DOHH2 (cell line): ENCODE measurements around the gene BSPH1.
"Not testable (repeated sequence)": the region's sequence is repeated elsewhere in the genome, so short reads cannot be mapped to it uniquely, and the experiment has no call there.

Experiments
- H3F3A ChIP-seq: fragments of 200-600 bp; sonication (generic), shearing (Covaris generic); 2 replicates; pipeline ENCODE4 v1.6.0; 2016; ENCODE audit warnings: antibody characterized with exemption, mild to moderate bottlenecking; ENCODE audit not compliant: control insufficient read depth, insufficient read depth
- H3K27ac ChIP-seq: fragments of 200-600 bp; sonication (generic); 2 replicates; pipeline ENCODE4 v1.5.1; 2014; ENCODE audit warnings: low read depth, mild to moderate bottlenecking, low read length, moderate library complexity
- H3K27me3 ChIP-seq: fragments of 200-600 bp; sonication (generic); 2 replicates; pipeline ENCODE4 v1.6.1; 2014; ENCODE audit warnings: mild to moderate bottlenecking, low read length, mixed read lengths; ENCODE audit not compliant: control insufficient read depth
- H3K36me3 ChIP-seq: fragments of 200-600 bp; sonication (generic); 2 replicates; pipeline ENCODE4 v1.6.1; 2014; ENCODE audit warnings: mild to moderate bottlenecking, low read length, moderate library complexity, mixed read lengths; ENCODE audit not compliant: control insufficient read depth
- H3K4me1 ChIP-seq: fragments of 200-600 bp; sonication (generic); 2 replicates; pipeline ENCODE4 v1.6.1; 2014; ENCODE audit warnings: mild to moderate bottlenecking, low read length, mixed read lengths; ENCODE audit not compliant: control insufficient read depth
- H3K4me2 ChIP-seq: fragments of 200-600 bp; sonication (generic); 2 replicates; pipeline ENCODE4 v1.6.0; 2014; ENCODE audit warnings: mild to moderate bottlenecking, low read length, moderate library complexity
- H3K4me3 ChIP-seq: fragments of 200-600 bp; sonication (generic); 2 replicates; pipeline ENCODE4 v1.5.1; 2014; ENCODE audit warnings: mild to moderate bottlenecking, low read length, mixed read lengths
- H3K79me2 ChIP-seq: fragments of 200-600 bp; sonication (generic); 2 replicates; pipeline ENCODE4 v1.6.1; 2014; ENCODE audit warnings: mild to moderate bottlenecking, low read length, mixed read lengths; ENCODE audit not compliant: control insufficient read depth
- H3K9me2 ChIP-seq: fragments of 200-600 bp; sonication (generic); replicated peaks from 2 replicates; pipeline ENCODE4 v1.6.1; 2014; ENCODE audit warnings: mild to moderate bottlenecking, low read length, mixed read lengths; ENCODE audit not compliant: control insufficient read depth
- H3K9me3 ChIP-seq: fragments of 200-600 bp; sonication (generic); 2 replicates; pipeline ENCODE4 v1.6.1; 2014; ENCODE audit warnings: antibody characterized with exemption, low read length, mixed read lengths; ENCODE audit not compliant: control insufficient read depth, insufficient read depth
- H4K20me1 ChIP-seq: fragments of 200-600 bp; sonication (generic); 2 replicates; pipeline ENCODE4 v1.6.0; 2014; ENCODE audit warnings: low read depth, mild to moderate bottlenecking, antibody characterized with exemption, low read length, moderate library complexity; ENCODE audit not compliant: control insufficient read depth, insufficient read depth
- TF ChIP-seq, protein P1 (sequence below): fragments of 200-600 bp; sonication (generic); IDR thresholded peaks from one replicate; pipeline ENCODE4 v1.5.1; 2014; ENCODE audit warnings: antibody characterized with exemption, mild to moderate bottlenecking, low read depth, low read length; ENCODE audit not compliant: poor library complexity, severe bottlenecking

The BSPH1 gene

DNA sequence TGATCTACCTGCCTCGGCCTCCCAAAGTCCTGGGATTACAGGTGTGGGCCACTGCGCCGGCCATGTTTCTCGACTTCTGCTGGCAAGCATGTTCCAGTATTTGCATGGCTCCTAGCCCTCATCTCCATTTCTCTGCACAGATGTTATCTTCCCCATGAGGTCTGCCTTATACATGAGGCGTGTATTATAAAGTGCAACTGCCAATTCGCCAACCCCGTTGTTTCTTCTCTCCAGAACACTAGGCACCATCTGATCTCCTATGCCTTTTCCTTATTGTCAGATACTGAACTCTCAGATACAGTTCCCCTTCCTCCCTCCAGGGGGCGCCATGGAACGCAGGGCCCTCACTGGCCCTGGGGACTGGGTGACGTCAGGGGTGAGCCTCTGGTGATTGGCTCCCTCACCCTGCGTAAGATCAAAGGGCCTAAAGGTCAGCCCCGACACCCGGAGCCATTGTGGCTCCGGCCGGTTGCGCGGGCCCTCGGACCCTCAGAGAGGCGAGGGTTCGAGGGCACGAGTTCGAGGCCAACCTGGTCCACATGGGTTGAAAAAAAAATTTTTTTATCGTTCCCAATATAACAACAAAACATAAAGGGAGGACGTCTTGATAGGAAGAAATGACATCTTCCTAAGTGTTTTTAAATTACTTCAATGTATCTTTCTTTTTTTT, 42.0 kb downstream of the BSPH1 start:
- TF ChIP-seq, protein P1, sequence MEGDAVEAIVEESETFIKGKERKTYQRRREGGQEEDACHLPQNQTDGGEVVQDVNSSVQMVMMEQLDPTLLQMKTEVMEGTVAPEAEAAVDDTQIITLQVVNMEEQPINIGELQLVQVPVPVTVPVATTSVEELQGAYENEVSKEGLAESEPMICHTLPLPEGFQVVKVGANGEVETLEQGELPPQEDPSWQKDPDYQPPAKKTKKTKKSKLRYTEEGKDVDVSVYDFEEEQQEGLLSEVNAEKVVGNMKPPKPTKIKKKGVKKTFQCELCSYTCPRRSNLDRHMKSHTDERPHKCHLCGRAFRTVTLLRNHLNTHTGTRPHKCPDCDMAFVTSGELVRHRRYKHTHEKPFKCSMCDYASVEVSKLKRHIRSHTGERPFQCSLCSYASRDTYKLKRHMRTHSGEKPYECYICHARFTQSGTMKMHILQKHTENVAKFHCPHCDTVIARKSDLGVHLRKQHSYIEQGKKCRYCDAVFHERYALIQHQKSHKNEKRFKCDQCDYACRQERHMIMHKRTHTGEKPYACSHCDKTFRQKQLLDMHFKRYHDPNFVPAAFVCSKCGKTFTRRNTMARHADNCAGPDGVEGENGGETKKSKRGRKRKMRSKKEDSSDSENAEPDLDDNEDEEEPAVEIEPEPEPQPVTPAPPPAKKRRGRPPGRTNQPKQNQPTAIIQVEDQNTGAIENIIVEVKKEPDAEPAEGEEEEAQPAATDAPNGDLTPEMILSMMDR: peak; percentile 34
- H3K4me2 ChIP-seq, H3K4me1 ChIP-seq, H3K27me3 ChIP-seq, H3K79me2 ChIP-seq, H3K4me3 ChIP-seq, H3F3A ChIP-seq, H3K9me2 ChIP-seq, H3K36me3 ChIP-seq, H4K20me1 ChIP-seq, H3K27ac ChIP-seq, H3K9me3 ChIP-seq: not testable (repeated sequence)

- not testable (repeated sequence) for H3K4me2 ChIP-seq, H3K27me3 ChIP-seq, H3K9me3 ChIP-seq, H3K4me3 ChIP-seq, H3K9me2 ChIP-seq, H3K36me3 ChIP-seq, H4K20me1 ChIP-seq, H3K4me1 ChIP-seq, H3F3A ChIP-seq, H3K27ac ChIP-seq, H3K79me2 ChIP-seq
Measured at GRCh38 chr19:47928581-47928980, 63.4 kb downstream of the BSPH1 start.

- H3K9me2 ChIP-seq, H3K27me3 ChIP-seq, H3K9me3 ChIP-seq, H3F3A ChIP-seq, H3K4me1 ChIP-seq, H3K4me3 ChIP-seq, H3K4me2 ChIP-seq, H3K36me3 ChIP-seq, H3K27ac ChIP-seq, H3K79me2 ChIP-seq, H4K20me1 ChIP-seq: not testable (repeated sequence)
Measured at GRCh38 chr19:47920107-47920506, 71.9 kb downstream of the BSPH1 start.
